GM21576 (cell line): Measurements from ENCODE around the gene CSNK1G1.

Experiments
- ATAC-seq: cut with Tn5 transposase; IDR thresholded peaks from one replicate; pipeline ENCODE4 v1.9.1; 2021; ENCODE audit warnings: mild to moderate bottlenecking, moderate library complexity; ENCODE audit not compliant: unreplicated experiment

The CSNK1G1 gene

GRCh38 chr15:64156652-64157331 lies 199.2 kb downstream of the CSNK1G1 start:
- no peak for ATAC-seq

- no peak for ATAC-seq
These were observed 199.9 kb downstream of the CSNK1G1 start for GRCh38 chr15:64155802-64156651.

GRCh38 chr15:64153480-64154367 lies 202.2 kb downstream of the CSNK1G1 start:
- peak; percentile 54 for ATAC-seq

GRCh38 chr15:64152507-64153387 lies 203.2 kb downstream of the CSNK1G1 start:
- ATAC-seq, result no peak

GRCh38 chr15:64151727-64152506 lies 204.1 kb downstream of the CSNK1G1 start, which contains the start of gene SNX22:
SNX22 (plus strand) TSS chr15:64151731; CDS start chr15:64151776, 45 bp downstream.
- peak; percentile 1 for ATAC-seq

- ATAC-seq, result no peak
These were observed 205.9 kb downstream of the CSNK1G1 start for GRCh38 chr15:64149893-64150578.

- ATAC-seq, result no peak
These were observed 206.5 kb downstream of the CSNK1G1 start for GRCh38 chr15:64149424-64149823.

- no peak for ATAC-seq
These were observed 207.4 kb downstream of the CSNK1G1 start for GRCh38 chr15:64148581-64148980.

- no peak for ATAC-seq
These were observed 207.8 kb downstream of the CSNK1G1 start for GRCh38 chr15:64148168-64148567.

- ATAC-seq, result no peak
These were observed 208.9 kb downstream of the CSNK1G1 start for GRCh38 chr15:64146885-64147681.

GRCh38 chr15:64146520-64146884 lies 209.5 kb downstream of the CSNK1G1 start:
- no peak for ATAC-seq

- ATAC-seq, result no peak
These were observed 209.9 kb downstream of the CSNK1G1 start for GRCh38 chr15:64146041-64146440.

- ATAC-seq, result no peak
These were observed 211.2 kb downstream of the CSNK1G1 start for GRCh38 chr15:64144565-64145281.

- ATAC-seq, result no peak
These were observed 211.8 kb downstream of the CSNK1G1 start for GRCh38 chr15:64144192-64144564.

- no peak for ATAC-seq
These were observed 212.7 kb downstream of the CSNK1G1 start for GRCh38 chr15:64143276-64143675.

- no peak for ATAC-seq
These were observed 214.0 kb downstream of the CSNK1G1 start for GRCh38 chr15:64141798-64142512.
